ENCODE results near the gene SRRM2.

SRRM2 gene

DNA sequence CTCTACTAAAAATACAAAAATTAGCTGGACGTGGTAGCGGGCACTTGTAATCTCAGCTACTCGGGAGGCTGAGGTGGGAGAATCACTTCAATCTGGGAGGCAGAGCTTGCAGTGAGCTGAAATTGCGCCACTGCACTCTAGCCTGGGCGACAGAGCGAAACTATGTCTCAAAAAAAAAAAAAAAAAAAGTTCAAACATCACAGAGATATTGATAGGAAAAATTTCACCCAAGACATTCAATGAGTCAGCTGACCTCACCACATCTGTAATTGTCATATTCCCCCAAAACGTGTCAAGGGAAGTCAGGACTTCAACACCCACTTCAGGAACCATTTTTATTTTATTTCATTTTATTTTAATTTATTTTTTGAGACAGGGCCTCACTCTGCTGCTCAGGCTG, 24.4 kb upstream of the SRRM2 start:
- no peak overlapping the region for H3K4me2 ChIP-seq (ENCODE audit: low read length)
- TF ChIP-seq, protein P1, sequence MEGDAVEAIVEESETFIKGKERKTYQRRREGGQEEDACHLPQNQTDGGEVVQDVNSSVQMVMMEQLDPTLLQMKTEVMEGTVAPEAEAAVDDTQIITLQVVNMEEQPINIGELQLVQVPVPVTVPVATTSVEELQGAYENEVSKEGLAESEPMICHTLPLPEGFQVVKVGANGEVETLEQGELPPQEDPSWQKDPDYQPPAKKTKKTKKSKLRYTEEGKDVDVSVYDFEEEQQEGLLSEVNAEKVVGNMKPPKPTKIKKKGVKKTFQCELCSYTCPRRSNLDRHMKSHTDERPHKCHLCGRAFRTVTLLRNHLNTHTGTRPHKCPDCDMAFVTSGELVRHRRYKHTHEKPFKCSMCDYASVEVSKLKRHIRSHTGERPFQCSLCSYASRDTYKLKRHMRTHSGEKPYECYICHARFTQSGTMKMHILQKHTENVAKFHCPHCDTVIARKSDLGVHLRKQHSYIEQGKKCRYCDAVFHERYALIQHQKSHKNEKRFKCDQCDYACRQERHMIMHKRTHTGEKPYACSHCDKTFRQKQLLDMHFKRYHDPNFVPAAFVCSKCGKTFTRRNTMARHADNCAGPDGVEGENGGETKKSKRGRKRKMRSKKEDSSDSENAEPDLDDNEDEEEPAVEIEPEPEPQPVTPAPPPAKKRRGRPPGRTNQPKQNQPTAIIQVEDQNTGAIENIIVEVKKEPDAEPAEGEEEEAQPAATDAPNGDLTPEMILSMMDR (IDR thresholded peaks at IDR 0.05): no peak
- H3K4me3 ChIP-seq (ENCODE audit: low read depth, low read length): no peak overlapping the region
- H3K36me3 ChIP-seq (ENCODE audit: control insufficient read depth, insufficient read depth, low read length): no peaks in the 10 kb centered on the region
- no peak overlapping the region for H3K27ac ChIP-seq
- H3K9me3 ChIP-seq (ENCODE audit: control insufficient read depth, low read length): no peaks in the 10 kb centered on the region
- no peaks in the 10 kb centered on the region for H3K27me3 ChIP-seq (ENCODE audit: control insufficient read depth, insufficient read depth, low read length)
- no peak overlapping the region for H2AFZ ChIP-seq
- no peak overlapping the region for H3K9ac ChIP-seq
- H3K79me2 ChIP-seq: no peaks in the 10 kb centered on the region
- H3K4me1 ChIP-seq: no peaks in the 10 kb centered on the region

GRCh38 chr16:2734844-2735515, 17.5 kb upstream of the SRRM2 start:
- no peak overlapping the region for H3K4me2 ChIP-seq (ENCODE audit: low read length)
- no peaks in the 10 kb centered on the region for H3K4me1 ChIP-seq
- no peak overlapping the region for H3K9ac ChIP-seq
- no peaks in the 10 kb centered on the region for H3K79me2 ChIP-seq
- no peak overlapping the region for H3K4me3 ChIP-seq (ENCODE audit: low read depth, low read length)
- H2AFZ ChIP-seq: no peak overlapping the region
- TF ChIP-seq, protein P1 (IDR thresholded peaks at IDR 0.05): no peak
- no peaks in the 10 kb centered on the region for H3K9me3 ChIP-seq (ENCODE audit: control insufficient read depth, low read length)
- no peak overlapping the region for H3K27ac ChIP-seq
- no peaks in the 10 kb centered on the region for H3K27me3 ChIP-seq (ENCODE audit: control insufficient read depth, insufficient read depth, low read length)
- H3K36me3 ChIP-seq (ENCODE audit: control insufficient read depth, insufficient read depth, low read length): no peaks in the 10 kb centered on the region

- Histone ChIP-seq H3K36me3 (ENCODE audit: control insufficient read depth, insufficient read depth, low read length) (no peaks in the 10 kb centered on the region), H3K9me3 (ENCODE audit: control insufficient read depth, low read length) (no peaks in the 10 kb centered on the region), H3K4me1 (no peaks in the 10 kb centered on the region), H2AFZ (no peak overlapping the region), H3K27ac (no peak overlapping the region), H3K9ac (no peak overlapping the region), H3K4me2 (ENCODE audit: low read length) (no peak overlapping the region), H3K27me3 (ENCODE audit: control insufficient read depth, insufficient read depth, low read length) (no peaks in the 10 kb centered on the region), H3K79me2 (no peaks in the 10 kb centered on the region), H3K4me3 (ENCODE audit: low read depth, low read length) (no peak overlapping the region)
- TF ChIP-seq, protein P1 (IDR thresholded peaks at IDR 0.05): no peak
Measured at GRCh38 chr16:2736476-2737237, 15.8 kb upstream of the SRRM2 start.

GRCh38 chr16:2737238-2737605, 15.2 kb upstream of the SRRM2 start:
- Histone ChIP-seq H3K36me3 (ENCODE audit: control insufficient read depth, insufficient read depth, low read length) (no peaks in the 10 kb centered on the region), H3K27ac (no peak overlapping the region), H2AFZ (no peak overlapping the region), H3K79me2 (no peaks in the 10 kb centered on the region), H3K4me3 (ENCODE audit: low read depth, low read length) (no peak overlapping the region), H3K9ac (no peak overlapping the region), H3K4me1 (no peaks in the 10 kb centered on the region), H3K27me3 (ENCODE audit: control insufficient read depth, insufficient read depth, low read length) (no peaks in the 10 kb centered on the region), H3K9me3 (ENCODE audit: control insufficient read depth, low read length) (no peaks in the 10 kb centered on the region), H3K4me2 (ENCODE audit: low read length) (no peak overlapping the region)
- TF ChIP-seq, protein P1 (IDR thresholded peaks at IDR 0.05): no peak
